Activated CD8-positive, alpha-beta memory T cell treated with anti-CD3 and anti-CD28 coated beads for 1 hour (primary cell): ENCODE data around the gene FEN1.

Experiments
- DNase-seq, 2 donors: peaks; one replicate each; pipeline ENCODE4 v3.0.0-alpha.2; 2020; ENCODE audit warnings: low read depth in 1 of 2; ENCODE audit errors: extremely low read depth in 1 of 2

Gene FEN1

DNA sequence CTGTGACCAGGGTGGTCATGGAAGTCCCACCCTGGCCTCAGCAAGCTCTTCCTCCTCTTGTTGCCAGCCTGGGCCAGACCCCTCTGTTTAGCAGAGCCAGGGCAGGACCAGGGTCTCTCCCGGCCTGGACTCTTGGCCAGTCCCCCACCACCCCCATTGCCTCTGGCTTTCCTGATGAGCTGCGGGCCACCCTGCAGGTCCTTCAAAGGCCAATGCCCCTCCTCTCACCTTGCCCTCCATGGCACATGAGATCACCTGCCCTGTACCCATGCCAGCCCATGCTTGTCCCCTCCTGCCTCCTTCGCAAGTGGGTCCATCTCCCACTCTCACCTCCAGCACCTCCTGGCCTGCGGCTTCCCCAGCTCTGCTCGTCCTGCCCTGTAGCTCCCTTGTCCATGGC lies 45.8 kb downstream of the FEN1 start:
- DNase-seq: no peak

DNA sequence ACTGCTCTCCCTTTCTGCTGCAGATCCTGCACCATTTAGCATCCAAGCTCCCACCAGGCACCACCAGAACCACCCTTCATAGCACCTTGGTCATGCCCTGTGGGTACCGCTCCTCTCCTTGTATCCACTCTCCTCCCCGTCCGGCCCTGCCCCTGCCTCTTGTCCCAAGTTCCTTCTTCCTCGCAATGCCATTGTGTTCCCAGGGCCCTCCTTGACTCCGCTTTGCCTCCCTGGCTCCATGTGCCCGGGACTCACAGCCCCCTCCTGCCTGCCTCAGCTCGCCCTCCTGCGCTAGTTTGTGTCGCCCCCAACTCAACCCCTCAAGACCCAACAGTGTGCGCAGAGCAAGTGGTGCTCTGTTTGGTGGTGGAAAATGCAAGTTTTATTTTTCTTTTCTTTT lies 46.2 kb downstream of the FEN1 start:
- no peak for DNase-seq

DNA sequence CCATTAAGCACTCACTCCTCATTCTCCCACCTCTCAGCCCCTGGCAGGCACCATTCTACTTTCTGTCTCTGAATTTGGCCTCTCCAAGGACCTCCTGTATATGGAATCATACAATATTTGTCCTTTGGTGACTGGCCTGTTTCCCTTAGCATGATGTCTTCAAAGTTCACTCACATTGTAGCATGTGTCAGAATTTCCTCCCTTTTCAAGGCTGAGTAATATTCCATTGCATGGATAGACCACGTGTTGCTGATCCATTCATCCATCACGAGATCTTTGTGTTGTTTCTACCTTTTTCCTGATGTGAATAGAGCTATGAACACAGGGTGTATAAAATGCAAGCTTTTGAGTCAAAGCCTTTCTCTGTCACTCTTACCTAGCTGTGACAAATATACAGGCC lies 47.0 kb downstream of the FEN1 start:
- DNase-seq: no peak

DNA sequence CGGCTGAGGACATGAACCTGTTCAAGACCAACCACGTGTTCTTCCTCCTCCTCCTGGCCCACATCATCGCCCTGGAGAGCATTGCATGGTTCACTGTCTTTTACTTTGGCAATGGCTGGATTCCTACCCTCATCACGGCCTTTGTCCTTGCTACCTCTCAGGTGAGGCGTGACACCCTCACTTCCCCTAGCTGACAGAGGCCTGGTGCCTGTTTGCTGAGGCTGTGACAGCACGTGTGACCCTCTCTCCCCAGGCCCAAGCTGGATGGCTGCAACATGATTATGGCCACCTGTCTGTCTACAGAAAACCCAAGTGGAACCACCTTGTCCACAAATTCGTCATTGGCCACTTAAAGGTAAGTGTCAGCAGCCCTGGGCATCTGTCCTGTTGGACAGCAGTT lies 47.7 kb downstream of the FEN1 start:
- no peak for DNase-seq

DNA sequence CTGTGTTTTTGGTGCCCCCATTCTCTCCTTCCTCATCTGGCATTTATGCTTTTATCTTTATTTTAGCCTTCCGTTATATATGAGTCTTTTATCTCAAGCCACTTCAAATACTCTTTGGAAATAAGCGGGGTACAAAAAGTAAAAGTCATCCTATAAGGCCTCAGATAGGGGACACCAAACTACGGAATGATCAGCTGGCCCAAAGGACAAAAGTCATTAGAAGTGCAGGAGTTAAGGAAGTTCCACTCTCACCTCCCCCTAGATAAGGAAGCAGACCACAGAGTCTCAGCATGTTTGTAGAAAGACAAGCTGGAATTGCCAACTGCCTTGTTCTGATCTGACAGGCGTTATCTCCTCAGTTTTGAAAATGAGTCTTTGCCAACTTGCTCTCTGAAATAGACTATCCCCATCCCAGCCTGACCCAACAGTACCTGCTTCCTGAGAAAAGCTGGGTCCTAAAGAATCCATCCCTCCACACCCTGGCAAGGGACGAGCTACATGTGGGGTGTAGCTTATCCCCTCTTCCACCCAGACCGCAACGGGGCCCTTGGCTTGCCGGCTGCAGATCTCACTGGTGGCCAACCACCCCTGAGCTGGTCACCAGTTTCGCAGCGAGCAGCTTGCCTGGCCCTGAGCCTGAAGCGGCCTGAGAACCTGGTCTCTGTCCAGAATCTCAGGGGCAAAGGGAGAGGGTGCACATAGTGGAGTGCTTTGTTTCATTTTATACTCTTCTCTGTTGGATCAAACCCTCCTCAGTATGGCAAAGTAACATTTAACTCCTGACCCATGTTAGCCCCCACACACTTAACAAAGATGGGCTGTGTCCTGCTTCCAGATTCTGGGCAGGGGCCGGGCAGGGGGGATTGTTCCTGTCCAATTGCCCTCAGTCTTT lies 49.2 kb downstream of the FEN1 start:
- no peak for DNase-seq

DNA sequence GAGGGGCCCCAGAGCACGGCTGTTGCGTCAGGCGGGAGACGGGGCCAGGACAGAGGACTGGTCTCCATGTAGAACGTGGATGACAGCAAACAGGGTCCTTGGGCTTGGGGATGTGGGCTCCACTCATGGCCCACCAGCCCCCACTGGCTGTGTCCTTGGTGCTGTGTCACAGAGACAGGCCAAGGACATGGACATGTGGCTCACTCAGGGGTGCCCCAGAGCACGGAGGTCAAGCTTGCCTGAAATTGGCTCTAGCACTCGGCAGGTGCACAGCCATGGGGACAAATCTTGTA lies 49.8 kb downstream of the FEN1 start:
- no peak for DNase-seq

DNA sequence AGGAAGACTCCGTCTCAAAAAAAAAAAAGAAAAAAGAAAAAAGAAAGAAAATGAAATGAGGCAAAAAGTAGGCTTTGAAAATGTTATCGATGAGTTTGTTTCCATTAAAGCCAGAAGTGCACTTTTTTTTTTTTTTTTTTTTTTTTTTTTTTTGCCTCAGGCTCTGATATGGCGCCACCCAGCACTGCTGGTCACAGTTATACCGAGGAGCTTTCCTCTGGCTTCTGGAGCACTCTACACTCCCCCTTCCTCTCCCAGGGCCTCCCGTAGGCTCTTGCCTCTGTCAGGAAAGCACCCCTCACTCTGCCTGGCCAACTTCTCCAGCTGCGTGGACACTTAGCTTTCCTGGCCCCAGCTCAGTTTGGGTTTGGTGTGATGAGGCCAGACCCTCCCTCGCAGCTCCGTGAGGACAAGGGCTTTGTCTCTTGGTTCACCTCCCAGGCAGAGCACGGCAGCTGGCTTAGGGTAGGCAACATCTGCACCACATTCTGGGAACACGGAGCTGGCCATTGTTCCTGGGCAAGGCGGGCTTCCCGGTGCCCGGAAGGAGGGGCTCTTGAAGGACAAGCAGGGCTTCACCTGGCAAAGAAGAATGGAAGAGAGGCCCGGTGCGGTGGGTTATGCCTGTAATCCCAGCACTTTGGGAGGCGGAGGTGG lies 52.3 kb downstream of the FEN1 start:
- DNase-seq: no peak

DNA sequence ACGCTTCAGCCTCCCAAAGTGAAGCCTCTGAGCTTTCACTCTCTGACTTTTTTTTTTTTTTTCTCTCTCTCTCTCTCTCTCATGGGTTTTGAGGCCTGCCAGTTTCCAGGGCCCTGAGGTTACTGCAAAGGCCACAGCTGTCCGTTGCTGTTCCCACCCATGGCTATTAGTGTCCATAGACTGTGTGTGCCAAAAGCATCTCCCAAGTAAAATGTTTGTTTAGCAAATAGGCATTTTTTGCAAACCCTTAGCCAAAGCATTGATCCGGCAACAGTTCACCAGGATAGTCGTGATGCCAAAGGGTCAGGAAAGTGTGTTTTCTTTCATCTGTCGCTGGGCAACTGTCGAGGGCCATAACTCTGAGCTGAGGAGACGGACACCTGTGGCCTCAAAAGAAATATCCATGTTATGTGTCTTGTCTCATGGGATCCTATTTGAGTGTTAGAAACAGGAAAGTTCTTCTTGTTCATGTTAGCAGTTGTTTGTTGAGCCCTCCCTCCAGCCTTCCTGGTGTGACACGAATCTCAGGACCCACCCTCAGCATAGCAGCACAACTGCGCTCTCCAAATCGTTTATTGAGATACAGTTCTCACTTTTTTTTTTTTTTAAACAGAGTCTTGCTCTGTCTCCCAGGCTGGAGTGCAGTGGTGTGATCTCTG lies 53.8 kb downstream of the FEN1 start:
- DNase-seq: no peak
